GM10847 (cell line): Measurements from ENCODE around the gene DYNLT4.

Source experiments
- POLR2A ChIP-seq: IDR thresholded peaks from 2 replicates; pipeline ENCODE4 v1.6.1; 2011; ENCODE audit not compliant: insufficient read length; ENCODE audit errors: extremely low read depth

The DYNLT4 gene

DNA sequence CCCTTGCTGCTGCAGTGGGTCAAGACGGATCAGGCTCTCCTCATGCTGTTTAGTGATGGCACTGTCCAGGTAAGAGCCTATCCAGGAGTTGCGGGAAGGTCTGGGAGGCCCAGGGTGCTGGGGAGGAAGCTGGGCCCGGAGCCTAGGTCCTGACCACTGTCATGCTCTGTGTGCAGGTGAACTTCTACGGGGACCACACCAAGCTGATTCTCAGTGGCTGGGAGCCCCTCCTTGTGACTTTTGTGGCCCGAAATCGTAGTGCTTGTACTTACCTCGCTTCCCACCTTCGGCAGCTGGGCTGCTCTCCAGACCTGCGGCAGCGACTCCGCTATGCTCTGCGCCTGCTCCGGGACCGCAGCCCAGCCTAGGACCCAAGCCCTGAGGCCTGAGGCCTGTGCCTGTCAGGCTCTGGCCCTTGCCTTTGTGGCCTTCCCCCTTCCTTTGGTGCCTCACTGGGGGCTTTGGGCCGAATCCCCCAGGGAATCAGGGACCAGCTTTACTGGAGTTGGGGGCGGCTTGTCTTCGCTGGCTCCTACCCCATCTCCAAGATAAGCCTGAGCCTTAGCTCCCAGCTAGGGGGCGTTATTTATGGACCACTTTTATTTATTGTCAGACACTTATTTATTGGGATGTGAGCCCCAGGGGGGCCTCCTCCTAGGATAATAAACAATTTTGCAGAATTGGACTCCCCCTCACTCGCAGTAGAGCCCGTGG, 1.7 kb downstream of the DYNLT4 start:
- no peak for TF ChIP-seq POLR2A

- TF ChIP-seq POLR2A = no peak
Observed at GRCh38 chr1:44803312-44804095, 3.6 kb downstream of the DYNLT4 start.

DNA sequence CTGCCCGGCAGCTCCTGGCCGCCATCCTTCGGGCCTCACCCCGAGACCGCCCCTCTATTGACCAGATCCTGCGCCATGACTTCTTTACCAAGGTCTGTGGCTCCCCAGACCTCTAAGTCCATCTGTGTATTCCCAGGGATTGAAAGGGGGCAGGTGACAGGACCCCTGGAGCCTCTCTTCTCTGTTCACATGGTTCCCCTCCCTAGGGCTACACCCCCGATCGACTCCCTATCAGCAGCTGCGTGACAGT, 4.2 kb downstream of the DYNLT4 start:
- TF ChIP-seq POLR2A = no peak

DNA sequence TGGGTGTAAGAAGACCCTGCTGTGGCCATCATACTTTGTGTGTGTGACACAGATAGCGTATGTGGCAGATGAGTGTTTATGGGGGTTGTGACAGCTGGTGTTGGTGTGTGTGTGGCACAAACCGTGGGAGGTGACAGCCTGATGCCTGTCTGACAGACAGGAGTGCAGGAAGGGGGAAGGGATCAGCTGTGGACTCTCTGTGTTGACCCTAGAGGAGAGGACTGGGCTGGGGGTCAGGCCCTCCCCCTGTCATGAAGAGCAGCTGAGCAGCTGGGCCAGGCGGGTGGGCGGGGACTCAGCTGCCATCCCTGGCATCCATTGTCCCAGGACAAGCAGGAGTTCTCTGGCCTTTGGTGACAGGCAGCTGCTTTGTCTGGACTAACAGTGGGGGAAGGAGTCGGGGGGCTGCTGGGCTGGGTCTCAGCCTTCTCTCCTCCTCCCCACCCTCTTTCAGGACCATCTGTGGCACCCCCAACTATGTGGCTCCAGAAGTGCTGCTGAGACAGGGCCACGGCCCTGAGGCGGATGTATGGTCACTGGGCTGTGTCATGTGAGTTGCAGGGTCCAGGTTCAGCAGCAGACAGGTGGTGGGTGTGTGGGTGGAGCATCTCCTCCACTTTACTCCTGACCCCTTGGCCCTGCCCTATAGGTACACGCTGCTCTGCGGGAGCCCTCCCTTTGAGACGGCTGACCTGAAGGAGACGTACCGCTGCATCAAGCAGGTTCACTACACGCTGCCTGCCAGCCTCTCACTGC, 4.7 kb downstream of the DYNLT4 start:
- TF ChIP-seq POLR2A = no peak

GRCh38 chr1:44801491-44802305, 5.5 kb downstream of the DYNLT4 start:
- TF ChIP-seq POLR2A = no peak

- TF ChIP-seq POLR2A = peak; percentile 93
Observed at GRCh38 chr1:44799770-44800584, 7.2 kb downstream of the DYNLT4 start, which contains the start of gene PLK3. Gene PLK3, plus strand, starts transcription at chr1:44800377. Its CDS starts 87 bp downstream, at chr1:44800464.

GRCh38 chr1:44798481-44799365, 8.4 kb downstream of the DYNLT4 start:
- TF ChIP-seq POLR2A = no peak

DNA sequence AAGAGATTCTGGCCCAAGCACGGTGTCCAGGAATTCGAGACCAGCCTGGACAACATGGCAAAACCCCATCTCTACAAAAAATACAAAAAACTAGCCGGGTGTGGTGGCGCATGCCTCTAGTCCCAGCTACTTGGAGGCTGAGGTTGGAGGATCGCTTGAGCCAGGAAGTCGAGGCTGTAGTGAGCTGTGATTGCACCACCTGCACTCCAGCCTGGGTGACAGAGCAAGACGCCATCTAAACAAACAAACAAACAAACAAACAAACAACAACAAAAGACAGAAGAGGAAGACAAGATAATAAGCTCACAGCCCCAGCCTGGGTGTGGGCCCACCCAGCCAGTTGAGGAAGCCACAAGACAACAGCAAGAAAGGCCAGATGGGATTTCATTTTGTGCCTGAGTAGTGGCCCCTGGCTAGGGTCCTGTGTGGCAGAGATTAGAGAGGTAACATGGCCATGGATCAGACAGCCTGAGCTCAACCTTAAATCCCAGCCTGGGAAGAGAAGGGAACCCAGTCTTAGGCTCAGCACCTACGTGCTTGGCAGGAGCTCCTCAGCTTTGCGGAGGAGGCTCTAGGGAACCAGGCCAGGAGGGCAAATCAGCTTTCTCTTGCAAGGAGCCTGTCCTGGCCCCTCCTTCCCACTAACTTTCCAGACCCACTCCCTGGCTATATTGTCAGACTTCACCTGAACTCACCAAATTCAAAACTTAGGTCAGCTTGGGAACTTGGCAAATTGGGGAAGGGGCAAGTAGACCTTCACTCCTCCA, 14.2 kb downstream of the DYNLT4 start:
- no peak for TF ChIP-seq POLR2A

DNA sequence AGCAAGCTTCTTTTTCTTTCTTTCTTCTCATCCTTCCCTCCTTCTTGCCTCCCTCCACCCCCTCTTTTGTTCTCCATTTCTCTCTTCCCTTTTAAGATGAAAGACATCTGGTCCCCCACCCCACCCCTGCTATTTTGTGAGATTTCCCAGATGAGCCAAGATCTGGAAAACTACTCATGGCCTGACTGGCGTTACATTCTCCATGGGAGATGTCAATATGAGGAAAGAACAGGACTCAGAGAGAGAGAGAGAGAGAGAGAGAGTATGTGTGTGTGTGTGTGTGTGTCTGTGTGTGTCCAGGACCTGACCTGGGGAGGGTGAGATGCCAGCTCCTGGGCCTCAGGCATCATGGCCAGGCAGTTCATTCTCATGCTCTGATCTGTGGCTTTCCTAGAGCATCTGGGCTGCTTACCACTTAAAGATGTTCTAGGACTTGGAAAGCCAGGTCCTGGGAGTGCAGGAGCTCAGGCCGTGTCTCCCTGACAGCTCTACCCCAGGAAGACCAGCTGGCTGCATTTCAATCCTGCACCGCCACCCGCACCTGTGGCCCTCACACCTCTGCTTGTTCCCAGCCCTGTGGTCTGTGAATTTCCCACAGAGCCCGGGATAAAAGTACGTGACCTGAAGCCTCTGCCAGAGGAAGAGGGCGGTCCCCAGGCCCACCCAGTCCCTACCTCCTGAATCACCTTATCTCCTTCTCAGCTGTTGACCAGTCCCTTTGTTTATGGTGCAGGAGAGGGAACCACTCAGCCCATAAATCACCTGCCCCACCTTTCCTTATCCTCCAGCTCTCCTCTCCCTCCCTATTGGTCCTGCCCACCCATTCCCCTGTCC, 16.0 kb downstream of the DYNLT4 start:
- no peak for TF ChIP-seq POLR2A

GRCh38 chr1:44788120-44788860, 18.9 kb downstream of the DYNLT4 start, which contains the start of gene BEST4:
Gene BEST4, minus strand, starts transcription at chr1:44788170. Its CDS starts 465 bp downstream, at chr1:44787705.
- TF ChIP-seq POLR2A = no peak

DNA sequence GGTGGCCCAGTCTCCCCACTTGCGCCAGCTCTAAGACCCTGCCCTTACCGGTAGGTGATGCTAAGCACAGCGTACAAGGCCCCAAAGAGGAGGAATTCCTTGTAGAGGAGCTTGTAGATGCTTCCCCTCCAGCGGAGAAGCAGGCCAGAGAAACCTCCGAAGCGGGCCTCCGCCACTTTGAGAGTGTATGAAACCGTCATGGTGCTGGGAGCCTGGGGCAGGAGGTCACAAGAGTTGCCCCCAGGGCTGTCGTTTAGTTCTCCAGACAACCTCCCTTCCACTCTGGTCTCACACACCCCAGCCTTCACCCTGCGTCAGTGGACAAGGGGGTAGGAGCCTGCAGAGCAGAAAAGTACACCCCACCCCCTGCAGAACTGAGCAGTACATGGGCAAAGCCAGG, 19.6 kb downstream of the DYNLT4 start:
- no peak for TF ChIP-seq POLR2A
